Testis (tissue), 2 donors: ENCODE data around the gene VWA2.

Source experiments
- CTCF ChIP-seq, 3 experiments: fragments of 450-650 bp in 2 of 3; fragments of 200-600 bp in 1 of 3; sonication (generic) in 1 of 3; IDR thresholded peaks; one replicate each; pipeline ENCODE4 v1.5.1; 2016 to 2019; ENCODE audit warnings: antibody characterized with exemption in 3 of 3, mild to moderate bottlenecking in 2 of 3, moderate library complexity in 1 of 3
- POLR2A ChIP-seq: fragments of 450-650 bp; IDR thresholded peaks from one replicate; pipeline ENCODE4 v1.6.1; 2017; ENCODE audit warnings: antibody characterized with exemption, mild to moderate bottlenecking, moderate library complexity

- TF ChIP-seq CTCF (IDR thresholded peaks at IDR 0.05): no peak
- no peak for TF ChIP-seq POLR2A
Measured at GRCh38 chr10:114266521-114266920, 27.5 kb downstream of the VWA2 start.
